Non-pigmented ciliary epithelial cell (primary cell): ENCODE measurements around the gene SRSF9.
A peak's percentile ranks its signal among the peaks of the same experiment; 100 is the strongest.
"Not testable (repeated sequence)": the region's sequence is repeated elsewhere in the genome, so short reads cannot be mapped to it uniquely, and the experiment has no call there.

Source experiments
- DNase-seq: peaks from one replicate; pipeline ENCODE4 v3.0.0-alpha.2; 2010; ENCODE audit warnings: low read depth

Gene SRSF9

GRCh38 chr12:120469450-120470149, at the start of gene SRSF9:
TSS of gene SRSF9 (minus strand) at chr12:120469748. CDS start at chr12:120469609, 139 bp downstream.
- DNase-seq = peak; percentile 82

GRCh38 chr12:120519324-120519723, 49.8 kb upstream of the SRSF9 start:
- DNase-seq = not testable (repeated sequence)

- DNase-seq = no peak
Observed at GRCh38 chr12:120515496-120515895, 45.9 kb upstream of the SRSF9 start.

- no peak for DNase-seq
Observed at GRCh38 chr12:120514002-120514401, 44.5 kb upstream of the SRSF9 start.

- DNase-seq = no peak
Observed at GRCh38 chr12:120508537-120508936, 39.0 kb upstream of the SRSF9 start.

GRCh38 chr12:120504587-120504986, 35.0 kb upstream of the SRSF9 start:
- no peak for DNase-seq

- DNase-seq = no peak
Observed at GRCh38 chr12:120500581-120500980, 31.0 kb upstream of the SRSF9 start.

GRCh38 chr12:120498870-120499515, 29.4 kb upstream of the SRSF9 start:
- no peak for DNase-seq

- DNase-seq = no peak
Observed at GRCh38 chr12:120497524-120498150, 28.1 kb upstream of the SRSF9 start.

GRCh38 chr12:120496413-120497340, 27.1 kb upstream of the SRSF9 start:
- DNase-seq = no peak

- peak; percentile 77 for DNase-seq
Observed at GRCh38 chr12:120495731-120496412, 26.3 kb upstream of the SRSF9 start, which contains the start of gene DYNLL1. TSS of gene DYNLL1 (plus strand) at chr12:120496113. CDS start at chr12:120496422, 309 bp downstream.

- DNase-seq = no peak
Observed at GRCh38 chr12:120495186-120495730, 25.7 kb upstream of the SRSF9 start.

- no peak for DNase-seq
Observed at GRCh38 chr12:120490833-120491512, 21.4 kb upstream of the SRSF9 start.

GRCh38 chr12:120490325-120490724, 20.8 kb upstream of the SRSF9 start:
- DNase-seq = no peak

GRCh38 chr12:120489018-120489417, 19.5 kb upstream of the SRSF9 start:
- no peak for DNase-seq

- DNase-seq = no peak
Observed at GRCh38 chr12:120488057-120488640, 18.6 kb upstream of the SRSF9 start.

GRCh38 chr12:120487552-120487951, 18.0 kb upstream of the SRSF9 start:
- not testable (repeated sequence) for DNase-seq

GRCh38 chr12:120485961-120486881, 16.7 kb upstream of the SRSF9 start:
- DNase-seq = no peak

GRCh38 chr12:120483621-120484020, 14.1 kb upstream of the SRSF9 start:
- no peak for DNase-seq
